HG03521 (cell line): ENCODE data around the gene FAXDC2.
"Not testable (repeated sequence)": the region's sequence is repeated elsewhere in the genome, so short reads cannot be mapped to it uniquely, and the experiment has no call there.

Experiments used
- ATAC-seq: cut with Tn5 transposase; IDR thresholded peaks from one replicate; pipeline ENCODE4 v1.9.1; 2021; ENCODE audit warnings: mild to moderate bottlenecking, moderate library complexity; ENCODE audit not compliant: unreplicated experiment

FAXDC2 gene

DNA sequence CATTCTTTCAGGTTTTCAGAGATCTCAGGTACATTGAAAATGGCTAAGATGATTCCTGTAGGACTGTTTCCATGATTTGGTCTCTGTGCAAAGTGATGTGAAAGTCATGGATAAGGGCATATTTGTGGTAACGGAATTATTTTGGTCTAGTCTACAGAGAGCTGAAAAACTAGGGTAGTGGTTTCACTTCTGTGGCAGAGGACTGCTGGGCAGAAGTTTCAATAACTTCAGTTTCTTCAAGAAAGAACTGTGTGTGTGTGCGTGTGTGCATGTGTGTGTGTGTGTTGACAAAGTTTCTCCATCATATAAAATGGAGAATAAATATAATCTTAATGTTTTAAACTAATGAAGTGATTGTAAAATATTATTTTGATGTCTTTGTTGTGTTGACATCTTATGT lies 12.4 kb upstream of the FAXDC2 start:
- no peak for ATAC-seq

DNA sequence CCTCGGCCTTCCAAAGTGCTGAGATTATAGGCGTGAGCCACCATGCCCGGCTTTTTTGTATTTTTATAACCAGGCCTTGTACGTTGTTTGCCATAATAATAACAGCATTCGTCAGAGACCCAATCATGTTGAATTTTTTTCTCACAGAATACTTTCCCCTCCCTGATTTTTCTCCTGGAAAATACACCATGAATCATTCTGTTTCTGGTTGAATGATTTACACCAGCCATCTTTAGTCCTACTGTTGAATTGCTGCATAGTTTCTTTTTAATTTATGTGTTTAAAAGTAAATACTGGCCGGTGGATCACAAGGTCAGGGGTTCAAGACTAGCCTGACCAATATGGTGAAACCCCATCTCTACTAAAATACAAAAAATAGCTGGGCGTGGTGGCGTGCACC lies 11.5 kb upstream of the FAXDC2 start:
- no peak for ATAC-seq

DNA sequence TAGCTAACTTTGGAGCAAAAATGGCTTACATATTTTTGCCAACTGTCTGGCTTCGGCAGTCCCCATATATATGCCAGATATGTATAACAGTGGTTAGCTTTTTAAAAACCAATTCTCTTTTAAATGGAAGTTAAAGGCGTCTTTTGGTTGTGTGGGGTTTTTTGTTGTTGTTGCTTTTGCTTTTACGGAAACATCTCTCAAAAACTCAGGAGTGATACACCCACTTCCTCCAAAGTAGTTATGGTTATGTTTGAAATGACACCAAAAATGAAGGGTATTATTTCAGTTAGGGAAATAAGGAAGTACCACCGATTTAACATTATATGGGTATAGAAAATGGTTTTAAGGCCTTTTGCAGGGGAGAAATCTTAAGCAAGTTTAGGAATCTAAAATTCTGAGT lies 10.4 kb upstream of the FAXDC2 start:
- ATAC-seq = no peak

DNA sequence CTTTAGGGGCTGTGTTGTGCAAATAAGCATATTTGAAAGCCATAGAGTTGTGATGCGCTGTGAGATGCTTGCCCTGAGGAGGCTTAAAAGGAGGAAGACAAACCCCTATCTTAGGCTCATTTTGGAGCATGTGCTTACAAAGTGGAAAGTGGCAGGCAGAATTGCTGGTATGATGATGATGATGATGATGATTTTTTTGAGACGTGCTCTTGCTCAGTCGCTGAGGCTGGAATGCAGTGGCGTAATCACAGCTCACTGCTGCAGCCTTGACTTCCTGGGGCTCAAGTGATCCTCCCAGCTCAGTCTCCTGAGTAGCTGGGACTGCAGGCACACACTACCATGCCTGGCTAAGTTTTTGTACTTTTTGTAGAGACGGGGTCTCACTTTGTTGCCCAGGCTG lies 9.7 kb upstream of the FAXDC2 start:
- no peak for ATAC-seq

DNA sequence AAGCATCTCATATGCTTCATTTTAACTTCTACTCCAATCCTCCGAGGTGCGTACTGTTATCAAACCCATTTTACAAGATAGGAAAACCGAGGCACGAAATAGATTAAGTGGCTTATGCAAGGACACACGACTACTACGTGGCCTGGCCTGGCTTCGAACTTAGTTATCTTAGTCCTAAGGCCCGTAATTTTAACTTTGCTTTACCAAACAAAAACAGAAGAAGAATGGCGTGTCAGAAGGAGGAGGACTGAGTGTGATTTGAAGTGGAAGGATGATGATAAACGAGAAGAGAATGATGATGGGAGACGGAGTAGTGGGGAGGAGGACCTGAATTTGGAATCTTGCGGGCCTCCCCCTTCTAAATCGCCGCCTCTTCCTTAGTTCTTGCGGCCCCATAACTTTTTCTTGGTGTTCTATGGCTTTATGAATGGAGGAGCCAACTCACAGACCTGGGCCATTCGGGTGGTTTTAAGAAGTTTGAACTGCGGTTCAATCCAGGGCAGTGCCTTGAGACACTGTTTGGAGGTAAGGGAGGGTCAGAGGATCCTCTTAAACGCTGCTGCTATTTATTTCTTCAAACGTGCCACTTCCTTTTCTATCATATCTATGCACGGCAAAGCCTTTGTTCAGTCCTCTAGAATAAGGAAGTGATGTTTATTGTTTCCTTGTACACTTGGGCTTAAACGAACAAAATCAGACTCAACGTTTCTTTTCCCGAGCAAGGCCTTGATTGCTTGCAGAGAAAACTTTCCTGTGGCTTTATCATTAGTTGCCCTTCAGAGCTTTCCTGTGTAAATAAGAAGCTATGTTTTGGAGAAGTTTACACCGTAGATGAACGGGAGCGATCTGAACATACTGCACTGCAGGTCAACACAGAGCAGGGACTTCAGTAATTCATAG lies 8.8 kb upstream of the FAXDC2 start:
- no peak for ATAC-seq

DNA sequence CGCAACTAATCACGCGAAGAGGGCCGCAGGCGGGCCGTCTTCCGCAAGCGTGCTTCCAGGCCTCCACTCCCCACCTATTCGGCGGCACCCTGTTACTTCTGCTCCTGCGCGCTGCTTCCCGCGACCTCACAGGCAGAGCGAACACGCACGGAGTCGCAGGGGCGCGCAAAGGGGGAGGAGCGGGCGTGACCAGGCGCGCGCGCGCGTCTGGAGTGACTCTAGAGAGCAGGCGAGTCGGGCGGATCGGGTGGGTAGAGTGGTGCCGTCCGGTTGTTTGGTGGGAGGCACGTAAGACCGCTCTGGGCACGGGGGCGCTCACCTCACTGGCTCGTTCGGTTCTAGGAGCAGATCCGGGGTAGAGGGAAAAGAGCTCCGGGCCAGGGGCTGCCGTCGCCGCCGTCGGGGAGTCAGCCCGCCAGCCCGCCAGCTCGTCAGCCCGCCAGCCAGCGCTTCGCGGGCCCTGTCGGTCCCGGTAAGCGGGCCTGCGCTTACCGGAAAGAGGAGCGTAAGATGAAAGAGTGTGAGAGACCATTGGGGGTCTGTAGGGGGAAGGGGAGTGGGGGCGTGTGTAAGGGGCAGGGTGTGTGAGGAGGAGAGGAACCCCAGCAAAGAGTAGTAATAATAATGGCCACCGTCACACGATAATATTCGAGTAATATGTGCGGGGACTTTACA lies 8.0 kb upstream of the FAXDC2 start, which contains the start of gene CNOT8:
Gene CNOT8 (plus strand): TSS at position 331 of the 675 bp plus-strand sequence. CDS start 4,652 bp downstream, outside the sequence.
- peak; percentile 78 for ATAC-seq

DNA sequence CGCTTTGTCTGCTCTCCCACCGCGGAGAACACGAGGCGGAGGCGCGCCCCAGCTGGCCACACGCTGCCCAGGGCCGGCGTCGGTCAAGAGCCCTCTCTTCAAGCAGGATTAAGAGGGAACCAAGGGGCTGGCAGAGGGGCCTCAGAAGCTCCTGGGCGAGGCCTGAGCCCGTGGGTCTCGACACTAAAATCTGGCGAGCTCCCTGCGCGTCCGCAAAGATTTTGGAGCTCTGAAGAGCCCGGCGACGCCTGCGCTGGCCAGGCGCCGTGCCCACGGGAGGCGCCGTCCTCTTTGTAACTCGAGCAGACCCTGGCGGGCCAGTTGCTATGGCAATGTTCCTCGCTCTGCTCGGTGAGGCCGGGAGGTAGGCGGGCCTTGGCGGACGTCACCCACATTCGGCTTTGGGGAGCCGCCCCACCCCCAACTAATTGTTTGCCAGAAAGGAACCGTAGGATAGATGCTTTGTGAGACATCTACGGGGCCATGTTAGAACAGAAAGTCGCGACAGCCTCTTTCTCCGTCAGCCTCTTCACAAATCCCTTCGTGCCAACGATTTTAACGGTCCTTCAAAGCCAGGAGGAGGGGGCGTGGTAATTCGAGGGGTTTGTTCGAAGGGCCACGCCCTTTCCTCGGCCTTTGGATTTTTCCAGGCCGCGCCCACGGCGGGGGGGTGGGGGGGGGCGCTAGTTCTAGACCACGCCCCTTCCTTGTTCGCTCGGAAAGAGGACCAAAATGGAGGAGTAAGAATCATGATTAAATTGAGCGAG lies 7.3 kb upstream of the FAXDC2 start:
- ATAC-seq = peak; percentile 55

DNA sequence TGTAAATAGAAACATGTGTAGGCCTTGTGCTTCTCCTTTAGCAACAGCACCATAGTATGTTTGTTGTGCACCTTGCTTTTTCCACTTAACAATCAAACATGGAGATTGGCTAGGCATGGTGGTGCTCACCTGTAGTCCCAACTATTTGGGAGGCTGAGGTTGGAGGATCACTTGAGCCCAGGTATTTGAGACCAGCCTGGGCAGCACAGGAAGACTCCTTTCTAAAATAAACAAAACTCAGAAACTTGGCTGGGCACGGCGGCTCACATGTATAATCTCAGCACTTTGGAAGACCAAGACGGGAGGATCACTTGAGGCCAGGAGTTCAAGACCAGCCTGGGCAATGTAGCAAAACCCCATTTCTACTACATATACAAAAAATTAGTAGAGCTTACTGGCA lies 948 bp upstream of the FAXDC2 start:
- no peak for ATAC-seq

DNA sequence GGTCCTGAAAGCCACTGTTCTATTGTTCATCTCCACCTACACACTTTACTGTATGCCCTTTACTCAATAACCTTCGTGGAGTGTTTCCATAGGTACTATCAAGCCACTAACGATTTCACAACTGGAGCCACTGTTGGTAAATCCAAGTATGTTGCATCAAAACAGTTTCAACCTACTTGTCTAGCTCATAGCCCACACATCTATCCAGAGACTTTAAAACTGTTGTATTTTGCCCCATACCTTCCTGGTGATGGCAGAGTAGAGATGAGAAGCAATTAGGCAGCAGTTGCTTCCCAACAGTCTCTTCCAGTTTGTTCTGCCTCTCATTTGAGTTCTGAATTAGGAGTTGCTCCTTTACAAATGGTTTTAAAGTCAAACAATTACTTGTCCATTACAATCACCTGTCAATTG lies 607 bp downstream of the FAXDC2 start:
- ATAC-seq = no peak

DNA sequence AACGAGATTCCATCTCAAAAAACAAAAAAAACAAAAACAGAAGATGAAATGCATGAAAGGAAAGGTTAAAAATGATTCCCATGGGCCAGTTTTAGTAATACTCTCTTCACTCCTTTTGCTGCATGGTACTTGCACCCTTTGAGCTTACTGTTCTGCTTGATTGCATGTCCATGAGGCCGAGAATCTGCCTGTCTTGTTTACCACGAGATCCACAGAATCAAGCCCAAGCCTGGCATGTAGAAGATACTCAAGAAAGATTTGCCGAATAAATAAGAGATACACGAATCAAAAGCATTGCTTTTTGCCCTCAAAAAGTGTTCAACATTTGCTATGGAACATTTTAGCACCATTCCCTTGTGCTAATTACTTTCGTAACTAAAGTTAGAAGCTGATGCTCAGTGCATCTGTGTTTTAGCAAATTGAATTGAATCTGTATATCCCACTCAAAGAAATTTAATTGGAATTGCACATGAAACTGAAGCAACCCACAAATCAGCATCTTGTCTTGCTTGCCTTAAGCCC lies 1.1 kb downstream of the FAXDC2 start:
- ATAC-seq = no peak

DNA sequence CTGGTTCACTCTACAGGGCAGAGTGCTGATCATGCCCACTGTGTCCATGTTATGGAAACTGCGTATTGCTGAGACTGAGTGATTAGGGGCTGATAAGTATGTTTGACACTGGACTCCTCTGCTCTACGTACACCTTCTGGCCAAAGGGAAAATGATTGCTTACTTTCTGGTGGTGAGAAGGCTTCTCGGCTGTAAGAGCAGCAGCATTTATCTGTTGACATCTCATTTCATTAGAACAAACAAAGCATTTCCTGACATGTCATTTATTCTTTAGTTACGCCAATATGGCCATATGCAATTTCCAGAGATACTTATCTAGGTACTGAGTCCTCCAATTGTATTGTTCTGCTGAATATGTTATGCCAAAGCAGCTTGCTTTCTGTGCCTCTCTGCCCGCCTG lies 5.6 kb downstream of the FAXDC2 start:
- ATAC-seq = no peak

DNA sequence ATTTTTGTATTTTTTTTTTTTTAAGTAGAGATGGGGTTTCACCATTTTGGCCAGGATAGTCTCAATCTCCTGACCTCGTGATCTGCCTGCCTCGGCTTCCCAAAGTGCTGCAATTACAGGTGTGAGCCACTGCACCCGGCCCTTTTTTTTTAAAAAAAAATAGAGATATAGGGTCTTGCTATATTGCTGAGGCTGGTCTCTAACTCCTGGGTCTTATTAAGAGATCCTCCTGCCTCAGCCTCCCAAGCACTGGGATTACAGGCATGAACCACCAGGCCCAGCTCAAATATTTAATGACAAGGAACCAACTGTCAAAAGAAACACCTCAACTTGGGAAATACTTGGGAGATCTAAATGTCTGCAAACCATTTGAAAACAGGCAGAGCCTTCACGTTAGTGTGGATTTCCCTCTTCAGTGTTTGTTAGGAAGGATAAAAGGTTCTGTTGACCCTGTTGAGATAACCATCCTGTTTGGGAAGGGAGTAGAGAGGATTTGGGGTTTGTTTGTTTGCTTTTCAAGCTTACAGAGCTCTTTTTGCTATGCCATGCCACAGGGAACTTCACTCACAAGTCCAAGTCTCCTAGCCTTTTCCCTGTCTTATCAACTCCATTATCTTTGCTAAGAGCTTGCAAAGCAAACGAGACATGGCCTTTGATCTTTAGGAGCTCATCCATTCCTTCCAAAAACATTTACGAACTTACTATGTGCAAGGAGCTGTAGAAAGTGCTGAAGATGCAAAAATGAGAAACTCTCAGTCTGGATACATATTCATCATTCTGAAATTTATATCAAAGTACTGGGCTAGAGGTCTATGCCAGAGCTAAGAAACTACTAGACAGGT lies 7.5 kb downstream of the FAXDC2 start:
- no peak for ATAC-seq

DNA sequence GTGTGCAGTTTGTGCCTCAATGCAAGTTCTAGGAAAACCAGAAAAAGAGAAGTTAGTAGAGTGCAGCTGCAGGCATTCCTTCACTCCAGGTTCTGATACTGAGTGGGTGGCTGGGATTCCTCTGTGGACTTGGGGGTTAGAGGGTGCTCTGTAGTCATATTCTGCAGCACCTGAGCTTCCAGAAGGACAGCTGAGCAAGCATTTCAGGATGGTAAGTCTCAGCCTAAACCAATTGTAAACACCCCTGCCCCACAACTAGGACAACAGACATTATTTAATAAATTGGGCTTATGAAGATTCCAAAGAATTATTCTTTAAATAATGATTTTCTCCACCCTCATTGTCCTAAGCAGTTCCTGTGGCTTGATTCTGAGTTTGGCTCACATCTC lies 9.1 kb downstream of the FAXDC2 start:
- no peak for ATAC-seq

DNA sequence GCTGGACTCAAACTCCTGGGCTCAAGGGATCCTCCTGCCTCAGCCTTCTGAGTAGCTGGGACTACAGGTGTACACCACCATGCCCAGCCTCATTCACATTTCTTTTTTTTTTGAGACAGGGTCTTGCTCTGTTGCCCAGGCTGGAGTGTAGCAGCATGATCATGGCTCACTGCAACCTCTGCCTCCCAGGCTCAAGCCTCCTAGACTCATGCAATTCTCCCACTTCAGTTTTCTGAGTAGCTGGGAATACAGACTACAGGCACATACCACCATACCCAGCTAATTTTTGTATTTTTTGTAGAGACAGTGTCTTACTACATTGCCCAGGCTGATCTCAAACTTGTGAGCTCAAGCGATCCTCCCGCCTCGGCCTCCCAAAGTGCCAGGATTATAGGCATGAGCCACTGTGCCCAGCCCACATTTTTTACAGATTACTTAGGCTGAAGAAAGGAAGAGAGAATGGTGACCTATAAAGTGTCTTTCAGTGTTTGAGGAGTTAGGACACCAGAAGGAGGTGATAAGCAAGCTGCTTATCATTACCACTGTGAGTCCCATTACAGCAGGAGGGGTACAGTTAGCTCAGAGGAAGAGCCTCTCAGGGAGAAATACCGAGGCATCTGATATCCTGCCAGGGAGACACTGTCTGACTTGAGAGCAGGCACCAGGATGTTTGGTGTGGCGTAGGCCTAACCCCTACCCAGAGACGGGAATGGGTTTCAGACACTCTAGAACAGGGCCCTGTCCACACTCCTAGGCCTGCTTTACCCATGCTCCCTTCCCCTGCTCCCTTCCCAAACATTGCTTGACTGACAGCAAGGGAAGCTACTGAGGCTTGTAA lies 9.7 kb downstream of the FAXDC2 start:
- ATAC-seq = no peak

DNA sequence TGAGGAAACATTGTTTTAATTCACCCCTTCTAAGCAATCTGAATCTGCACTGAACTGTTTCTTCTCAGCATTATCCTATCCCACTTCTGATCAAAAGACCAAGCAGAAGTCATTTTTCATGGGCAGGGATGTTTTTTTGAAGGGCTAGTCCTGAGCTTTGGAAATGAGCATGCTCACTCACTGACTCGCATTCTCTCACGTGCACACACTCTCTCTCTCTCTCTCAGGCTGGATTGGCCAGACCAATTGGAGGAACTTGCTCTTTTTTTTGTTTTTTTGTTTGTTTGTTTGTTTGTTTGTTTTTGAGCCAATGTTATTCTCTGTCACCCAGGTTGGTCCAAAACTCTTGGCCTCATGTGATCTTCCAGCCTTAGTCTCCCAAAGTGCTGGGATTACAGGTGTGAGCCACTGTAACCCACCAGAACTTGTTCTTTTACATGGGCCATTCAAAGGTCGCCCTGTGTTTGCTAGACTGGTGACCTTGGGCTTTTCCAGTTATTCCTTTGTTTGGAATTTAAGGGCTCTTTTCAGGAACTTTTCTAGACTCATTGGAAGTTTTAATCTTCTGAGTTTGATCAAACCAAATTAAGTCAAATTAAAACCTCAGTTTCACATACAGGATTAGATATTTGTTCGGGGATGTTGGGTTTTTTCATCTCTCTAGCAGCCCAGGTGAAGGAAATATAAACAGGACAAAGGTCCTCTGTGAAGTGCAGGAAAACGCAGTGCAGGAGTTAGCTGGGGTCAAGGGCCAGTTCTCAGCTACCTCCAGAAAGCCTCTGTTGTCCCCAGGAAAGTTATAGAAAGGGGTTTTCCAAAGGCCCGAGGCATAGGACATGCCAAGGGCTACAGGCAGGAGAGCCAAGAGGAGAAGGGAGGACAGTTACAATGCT lies 13.1 kb downstream of the FAXDC2 start:
- ATAC-seq = no peak

DNA sequence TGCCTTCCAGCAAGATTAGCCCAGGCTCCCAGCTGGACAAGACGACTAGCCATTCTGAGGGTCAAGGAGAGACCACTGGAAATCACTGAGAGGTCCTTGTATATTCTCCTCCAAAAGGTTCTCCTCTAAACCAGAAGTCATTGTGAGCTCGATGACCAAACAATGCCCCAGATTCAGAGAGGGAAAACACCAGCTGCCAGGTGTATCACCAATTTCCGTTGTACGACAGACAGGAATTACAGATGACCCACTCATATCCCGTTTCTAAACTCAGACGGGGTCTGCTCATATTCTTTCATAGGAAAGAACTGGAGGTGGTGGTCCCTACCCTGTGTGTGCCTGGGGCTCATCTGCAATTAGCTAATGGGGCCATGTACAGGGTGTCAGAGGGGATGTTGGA lies 14.2 kb downstream of the FAXDC2 start:
- no peak for ATAC-seq

DNA sequence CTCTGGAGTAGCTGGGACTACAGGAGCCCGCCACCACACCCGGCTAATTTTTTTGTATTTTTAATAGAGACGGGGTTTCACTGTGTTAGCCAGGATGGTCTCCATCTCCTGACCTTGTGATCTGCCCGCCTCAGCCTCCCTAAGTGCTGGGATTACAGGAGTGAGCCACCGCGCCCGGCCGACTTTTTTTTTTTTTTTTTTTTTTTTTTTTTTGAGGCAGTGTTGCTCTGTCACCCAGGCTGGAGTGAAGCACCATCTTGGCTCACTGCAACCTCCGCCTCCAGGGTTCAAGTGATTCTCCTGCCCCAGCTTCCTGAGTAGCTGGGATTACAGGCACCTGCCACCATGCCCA lies 14.7 kb downstream of the FAXDC2 start:
- ATAC-seq = not testable (repeated sequence)

DNA sequence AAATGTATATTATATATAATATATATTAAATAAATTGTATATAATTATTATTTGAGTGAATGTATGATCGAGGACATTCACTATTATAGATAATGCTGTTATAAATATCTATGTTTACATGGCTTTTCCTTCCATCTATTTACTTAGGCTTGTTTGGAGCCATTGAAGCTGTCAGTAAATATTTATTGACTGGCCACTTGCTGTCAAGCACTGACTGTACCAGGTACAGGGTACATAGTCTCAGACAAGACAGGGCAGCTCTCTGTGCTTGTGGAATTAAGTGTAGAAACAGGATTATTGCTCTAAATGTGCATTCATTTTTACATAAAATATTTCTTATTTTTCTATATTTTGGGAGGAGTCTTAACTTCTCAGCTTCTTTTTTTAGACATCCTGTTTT lies 16.4 kb downstream of the FAXDC2 start:
- no peak for ATAC-seq

DNA sequence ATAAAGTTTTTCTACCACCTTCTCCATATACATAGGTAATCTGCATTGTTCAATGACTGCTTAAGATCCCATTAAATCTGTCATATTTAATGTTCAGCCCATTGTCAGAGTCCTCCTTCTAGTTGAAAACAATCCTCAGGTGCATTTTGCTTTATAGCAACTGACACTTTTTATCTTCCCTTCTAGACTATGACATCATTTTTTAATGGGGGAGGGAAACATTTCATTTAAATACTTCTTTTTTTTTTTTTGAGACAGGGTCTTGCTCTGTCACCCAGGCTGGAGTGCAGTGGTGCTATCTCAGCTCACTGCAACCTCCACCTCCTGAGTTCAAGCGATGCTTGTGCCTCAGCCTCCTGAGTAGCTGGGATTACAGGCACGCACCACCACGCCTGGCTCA lies 17.6 kb downstream of the FAXDC2 start:
- not testable (repeated sequence) for ATAC-seq
